ENCODE measurements around the gene TMEM60. TPM values are rescaled to one million over a fixed set of nuclear protein-coding genes. Genes with fewer than 3 reads are reported as not detected.
"Not testable (repeated sequence)": the region's sequence is repeated elsewhere in the genome, so short reads cannot be mapped to it uniquely, and the experiment has no call there.

Gene TMEM60
- total RNA-seq, 1 donor from 2014 or later, result 18.9 TPM

GRCh38 chr7:77838929-77839491 is 40.8 kb upstream of the TMEM60 start:
- Mint-ChIP-seq H3K27me3 (ENCODE audit: unreplicated experiment) (no peaks in the 10 kb centered on the region), H3K36me3 (ENCODE audit: unreplicated experiment) (no peaks in the 10 kb centered on the region), H3K4me1 (ENCODE audit: low read depth, unreplicated experiment) (no peaks in the 10 kb centered on the region), H3K4me3 (ENCODE audit: unreplicated experiment) (no peak overlapping the region), H3K27ac (ENCODE audit: unreplicated experiment) (no peak overlapping the region), H3K9me3 (ENCODE audit: unreplicated experiment) (no peaks in the 10 kb centered on the region)
- no peak for DNase-seq
- no peak for TF ChIP-seq CTCF (IDR thresholded peaks at IDR 0.05; ENCODE audit: partially characterized antibody, unreplicated experiment)

DNA sequence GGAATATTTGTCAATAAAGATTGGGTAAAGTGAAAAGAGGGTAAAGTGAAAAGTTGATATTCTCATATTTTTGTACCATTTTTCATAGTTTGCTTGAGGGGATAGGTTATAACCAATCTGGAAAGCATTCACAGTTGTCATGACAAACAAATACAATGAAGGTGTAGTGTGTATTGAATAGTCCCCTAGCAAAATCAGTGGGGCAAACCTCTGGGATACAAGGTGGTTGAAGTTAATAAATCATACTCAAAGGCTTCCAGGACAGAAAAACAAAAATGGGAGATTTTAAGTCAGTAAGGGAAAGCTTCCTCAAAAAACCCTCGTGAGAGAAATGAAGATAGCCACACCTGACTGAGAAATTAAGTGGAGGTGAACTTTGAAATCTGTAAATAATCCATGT is 39.7 kb upstream of the TMEM60 start:
- no peaks in the 10 kb centered on the region for H3K36me3 Mint-ChIP-seq (ENCODE audit: unreplicated experiment)
- H3K9me3 Mint-ChIP-seq (ENCODE audit: unreplicated experiment), result no peaks in the 10 kb centered on the region
- H3K4me3 Mint-ChIP-seq (ENCODE audit: unreplicated experiment), result no peak overlapping the region
- H3K27me3 Mint-ChIP-seq (ENCODE audit: unreplicated experiment), result no peaks in the 10 kb centered on the region
- no peak for TF ChIP-seq CTCF (IDR thresholded peaks at IDR 0.05; ENCODE audit: partially characterized antibody, unreplicated experiment)
- H3K27ac Mint-ChIP-seq (ENCODE audit: unreplicated experiment), result no peak overlapping the region
- no peaks in the 10 kb centered on the region for H3K4me1 Mint-ChIP-seq (ENCODE audit: low read depth, unreplicated experiment)
- no peak for DNase-seq

DNA sequence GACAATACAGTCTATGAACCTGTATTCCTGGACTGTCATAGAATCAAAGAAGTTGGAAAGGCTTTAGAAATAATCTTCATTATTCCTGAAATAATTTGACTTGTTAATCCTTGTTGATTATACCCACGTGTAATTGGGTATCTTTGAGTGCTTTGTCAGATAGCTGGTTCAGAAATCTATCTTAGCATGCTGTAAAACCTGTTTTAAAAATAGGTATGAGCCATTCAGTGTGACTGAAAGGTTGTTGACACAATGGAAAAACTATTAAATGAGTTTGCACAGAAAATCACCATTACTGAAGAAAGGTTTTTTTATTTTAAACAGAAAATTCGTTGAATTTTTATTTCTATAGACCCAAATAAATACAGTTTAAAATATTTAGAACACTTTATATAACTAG is 39.0 kb upstream of the TMEM60 start:
- H3K27me3 Mint-ChIP-seq (ENCODE audit: unreplicated experiment), result no peaks in the 10 kb centered on the region
- no peaks in the 10 kb centered on the region for H3K9me3 Mint-ChIP-seq (ENCODE audit: unreplicated experiment)
- TF ChIP-seq CTCF (IDR thresholded peaks at IDR 0.05; ENCODE audit: partially characterized antibody, unreplicated experiment), result no peak
- no peaks in the 10 kb centered on the region for H3K4me1 Mint-ChIP-seq (ENCODE audit: low read depth, unreplicated experiment)
- no peak for DNase-seq
- H3K36me3 Mint-ChIP-seq (ENCODE audit: unreplicated experiment), result no peaks in the 10 kb centered on the region
- no peak overlapping the region for H3K27ac Mint-ChIP-seq (ENCODE audit: unreplicated experiment)
- H3K4me3 Mint-ChIP-seq (ENCODE audit: unreplicated experiment), result no peak overlapping the region

- not testable (repeated sequence) for DNase-seq; H3K9me3 Mint-ChIP-seq (ENCODE audit: unreplicated experiment); H3K36me3 Mint-ChIP-seq (ENCODE audit: unreplicated experiment); H3K27me3 Mint-ChIP-seq (ENCODE audit: unreplicated experiment); H3K4me3 Mint-ChIP-seq (ENCODE audit: unreplicated experiment); H3K4me1 Mint-ChIP-seq (ENCODE audit: low read depth, unreplicated experiment); H3K27ac Mint-ChIP-seq (ENCODE audit: unreplicated experiment)
Measured at GRCh38 chr7:77836425-77836824, 38.2 kb upstream of the TMEM60 start.

DNA sequence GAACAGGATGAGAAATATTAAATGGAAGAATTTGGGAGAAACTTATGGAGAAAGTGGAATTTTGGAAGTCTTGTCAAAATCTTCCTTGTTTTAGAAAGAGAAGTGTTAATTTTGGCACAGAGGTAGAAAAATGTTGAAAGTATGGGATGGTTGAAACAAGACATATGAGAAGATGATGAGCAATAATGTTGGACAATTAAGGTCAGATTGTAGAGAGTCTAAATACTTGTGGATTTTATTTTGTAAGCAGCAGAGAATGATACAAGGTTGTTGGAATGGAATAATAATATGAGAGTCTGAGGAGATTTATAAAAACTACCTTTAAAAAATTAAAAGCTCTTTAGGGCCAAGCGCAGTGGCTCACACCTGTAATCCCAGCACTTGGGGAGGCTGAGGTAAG is 34.9 kb upstream of the TMEM60 start:
- Mint-ChIP-seq H3K4me3 (ENCODE audit: unreplicated experiment) (no peak overlapping the region), H3K4me1 (ENCODE audit: low read depth, unreplicated experiment) (no peaks in the 10 kb centered on the region), H3K36me3 (ENCODE audit: unreplicated experiment) (no peaks in the 10 kb centered on the region), H3K9me3 (ENCODE audit: unreplicated experiment) (no peaks in the 10 kb centered on the region), H3K27me3 (ENCODE audit: unreplicated experiment) (no peaks in the 10 kb centered on the region), H3K27ac (ENCODE audit: unreplicated experiment) (no peak overlapping the region)
- TF ChIP-seq CTCF (IDR thresholded peaks at IDR 0.05; ENCODE audit: partially characterized antibody, unreplicated experiment), result no peak
- no peak for DNase-seq

All from glutamatergic neuron (in vitro differentiated cells).